GM18870 (cell line): ENCODE measurements around the gene RGL3.
"Not testable (repeated sequence)": the region's sequence is repeated elsewhere in the genome, so short reads cannot be mapped to it uniquely, and the experiment has no call there.

Source experiments
- ATAC-seq: cut with Tn5 transposase; IDR thresholded peaks from one replicate; pipeline ENCODE4 v1.9.1; 2021; ENCODE audit warnings: moderate library complexity; ENCODE audit not compliant: unreplicated experiment

The RGL3 gene

DNA sequence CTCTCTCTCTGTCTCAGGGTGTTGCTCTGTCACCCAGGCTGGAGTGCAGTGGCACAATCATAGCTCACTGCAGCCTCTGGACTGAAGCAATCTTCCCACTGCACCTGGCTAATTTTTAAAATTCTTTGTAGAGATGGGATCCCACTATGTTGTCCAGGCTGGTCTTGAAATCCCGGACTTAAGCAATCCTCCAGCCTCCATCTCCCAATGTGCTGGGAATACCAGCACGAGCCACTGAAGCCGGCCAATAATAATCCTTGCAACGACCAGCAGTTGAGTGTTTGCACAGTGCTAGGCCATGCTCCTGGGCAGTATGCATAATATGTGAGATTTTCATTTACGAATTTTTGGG lies 34.4 kb downstream of the RGL3 start:
- no peak for ATAC-seq

DNA sequence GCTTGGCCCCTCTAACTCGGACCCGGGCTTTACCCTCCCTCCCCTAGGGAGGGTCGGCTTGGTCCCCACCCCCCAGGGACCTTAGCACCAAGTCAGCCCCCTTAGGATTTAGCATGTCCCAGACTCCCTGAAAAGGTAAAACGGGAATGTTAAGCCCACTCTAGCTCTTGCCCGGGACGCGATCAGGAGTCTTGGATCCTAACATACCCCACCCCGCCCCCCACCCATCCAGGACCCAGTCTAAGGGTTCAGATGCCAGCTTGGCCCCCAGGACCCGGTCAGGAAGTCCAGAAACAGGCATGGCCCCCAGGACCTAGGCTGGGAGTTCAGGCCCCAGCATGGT lies 35.4 kb downstream of the RGL3 start:
- ATAC-seq, result no peak

DNA sequence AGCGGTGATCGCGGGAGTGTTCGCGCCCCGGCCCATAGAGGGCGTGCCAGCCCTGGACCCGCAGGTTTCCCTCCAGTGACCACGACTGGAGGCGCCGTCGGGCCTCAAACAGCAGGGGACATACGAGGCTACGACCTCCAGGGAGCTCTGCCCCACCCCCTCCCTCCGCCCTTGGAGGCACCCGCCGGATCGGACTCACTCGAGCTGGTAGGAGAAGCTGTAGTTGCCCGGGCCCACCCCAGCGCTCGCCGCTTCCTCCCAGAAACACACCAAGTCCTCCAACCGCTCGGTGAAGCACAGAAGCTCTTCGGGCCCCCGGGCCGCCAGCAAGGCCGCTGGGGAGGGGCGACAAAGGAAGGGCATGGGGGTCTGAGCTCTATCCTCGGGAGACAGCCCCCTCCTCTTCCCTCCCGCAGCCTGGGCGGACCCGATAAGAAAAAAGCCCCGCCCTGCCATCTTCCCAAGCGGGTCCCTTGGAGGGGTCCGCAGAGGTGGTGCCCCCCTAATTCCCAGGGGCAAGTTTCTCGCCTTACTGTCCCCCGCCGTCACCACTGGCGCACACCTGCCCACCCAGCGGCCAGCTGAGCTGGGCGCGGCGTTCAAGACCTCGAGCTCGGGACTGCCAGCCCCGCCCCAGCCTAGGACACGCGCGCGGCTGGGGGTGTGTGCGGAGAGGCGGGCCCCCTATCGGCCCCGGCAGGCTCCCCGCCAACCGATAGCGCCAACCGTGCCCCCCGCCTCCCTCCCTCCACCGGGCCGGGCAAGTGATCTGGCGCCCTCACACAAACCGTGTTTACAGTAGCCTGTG lies 36.0 kb downstream of the RGL3 start:
- ATAC-seq, result no peak

DNA sequence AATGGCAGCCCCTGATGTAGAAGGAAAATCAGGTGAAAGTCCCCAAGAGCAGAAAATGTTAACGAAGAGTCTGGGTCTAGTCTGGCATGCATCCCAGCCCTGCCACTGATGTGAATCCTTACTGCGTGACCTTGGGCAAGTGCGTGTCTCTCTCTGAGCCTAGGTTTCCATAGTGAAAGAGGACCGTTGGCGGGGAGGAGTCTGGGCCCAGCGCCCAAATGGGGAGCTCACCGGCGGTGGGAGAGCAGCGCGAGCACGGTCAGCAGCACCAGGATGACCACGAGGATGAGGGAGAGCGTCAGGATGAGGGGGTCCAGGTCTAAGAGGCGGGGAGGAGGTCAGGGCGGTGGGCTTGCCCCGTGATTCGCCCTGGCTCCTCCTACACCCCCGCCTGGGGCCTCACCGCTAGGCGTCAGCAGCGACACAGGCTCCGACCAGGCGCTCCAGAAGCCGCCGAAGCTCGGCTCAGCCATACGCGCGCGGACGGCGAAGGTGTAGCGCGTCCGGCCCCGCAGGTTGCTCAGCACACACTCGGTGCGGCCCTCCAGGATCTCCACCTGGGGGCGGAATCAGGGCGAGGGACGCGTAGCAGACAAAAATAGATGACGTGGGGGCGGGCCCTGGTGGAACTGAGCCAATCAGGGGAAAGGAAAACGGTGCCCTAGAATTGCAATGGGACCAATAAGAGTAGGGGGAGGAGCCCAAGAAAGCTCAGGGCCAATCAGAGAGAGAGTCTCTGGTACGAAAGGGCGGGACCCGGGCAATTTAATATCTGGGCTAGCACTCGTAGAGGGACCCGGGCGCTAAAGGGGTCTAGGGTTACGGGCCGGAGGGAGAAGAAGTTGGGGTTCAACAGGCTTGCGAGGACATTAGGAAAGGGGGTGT lies 38.2 kb downstream of the RGL3 start:
- ATAC-seq, result peak; percentile 78

DNA sequence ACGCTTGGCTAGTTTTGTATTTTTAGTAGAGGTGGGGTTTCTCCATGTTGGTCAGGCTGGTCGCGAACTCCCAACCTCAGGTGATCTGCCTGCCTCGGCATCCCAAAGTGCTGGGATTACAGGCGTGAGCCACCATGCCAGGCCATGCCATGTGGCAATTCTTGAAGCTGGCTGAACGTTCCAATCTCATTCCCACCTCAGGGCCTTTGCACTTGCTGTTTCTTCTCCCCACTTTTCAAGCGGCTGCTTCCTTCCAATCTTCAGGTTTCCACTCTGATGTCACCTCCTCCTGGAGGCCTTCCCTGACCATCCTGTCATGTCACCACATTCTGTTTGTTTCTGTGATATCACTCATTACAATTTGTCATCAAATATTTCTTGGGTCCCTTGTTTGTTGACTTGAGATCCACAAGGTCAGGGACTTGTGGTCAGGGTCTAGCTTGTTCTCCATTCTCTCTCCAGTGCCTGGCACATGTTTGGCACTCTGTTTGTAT lies 39.2 kb downstream of the RGL3 start:
- no peak for ATAC-seq

DNA sequence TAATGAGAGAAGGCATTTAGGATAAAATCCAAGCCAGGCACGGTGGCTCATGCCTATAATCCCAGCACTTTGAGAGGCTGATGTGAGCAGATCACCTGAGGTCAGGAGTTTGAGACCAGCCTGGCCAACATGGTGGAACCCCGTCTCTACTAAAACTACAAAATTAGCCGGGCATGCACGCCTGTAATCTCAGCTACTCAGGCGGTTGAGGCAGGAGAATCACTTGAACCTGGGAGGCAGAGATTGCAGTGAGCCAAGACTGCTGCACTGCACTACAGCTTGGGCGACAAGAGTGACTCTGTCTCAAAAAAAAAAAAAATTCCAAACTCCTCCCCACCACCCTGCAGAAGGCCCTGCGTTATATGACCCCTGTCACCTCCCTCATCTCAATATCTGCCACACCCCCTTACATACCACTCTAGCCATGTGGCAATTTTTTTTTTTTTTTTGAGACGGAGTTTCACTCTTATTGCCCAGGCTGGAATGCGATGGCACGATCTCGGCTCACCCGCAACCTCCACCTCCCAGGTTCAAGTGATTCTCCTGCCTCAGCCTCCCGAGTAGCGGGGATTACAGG lies 39.8 kb downstream of the RGL3 start:
- not testable (repeated sequence) for ATAC-seq

DNA sequence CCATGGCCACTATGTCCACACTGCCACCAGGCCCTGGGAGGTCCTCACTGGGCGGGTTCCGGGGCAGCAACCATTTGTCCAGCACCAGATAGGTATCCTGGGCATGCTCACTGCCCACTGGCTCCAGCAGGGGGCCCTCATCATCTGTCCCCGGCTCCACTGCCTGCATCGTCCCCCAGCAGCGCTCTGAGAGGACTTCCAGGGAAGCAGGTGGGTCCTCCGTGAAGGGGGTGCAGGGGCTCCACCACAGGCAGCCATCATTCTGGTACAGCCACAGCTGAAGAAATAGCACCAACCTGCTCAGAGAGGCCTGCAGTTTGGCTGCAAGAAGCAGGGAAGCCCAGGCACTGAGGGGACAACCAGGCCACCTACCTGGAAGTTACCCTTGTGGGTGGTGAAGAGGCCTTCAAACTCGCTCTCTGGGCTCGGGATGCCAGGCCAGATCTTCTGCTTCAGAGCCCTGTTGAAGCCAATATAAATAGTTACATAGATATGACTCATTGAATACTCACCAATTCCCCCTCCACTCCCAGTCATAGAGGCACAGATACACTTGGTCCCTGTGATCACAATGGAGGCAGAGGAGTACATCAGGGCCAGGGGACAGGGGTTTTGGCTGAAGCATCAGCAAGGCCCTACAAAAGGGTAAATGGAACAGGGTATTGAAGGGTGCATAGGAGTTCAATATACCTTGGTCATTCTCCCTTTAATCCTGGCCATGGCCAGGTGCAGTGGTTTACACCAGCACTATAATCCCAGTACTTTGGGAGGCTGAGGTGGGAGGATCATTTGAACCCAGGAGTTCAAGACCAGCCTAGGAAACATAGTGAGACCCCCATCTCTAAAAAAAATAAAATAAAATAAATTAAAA lies 40.6 kb downstream of the RGL3 start:
- ATAC-seq, result no peak

DNA sequence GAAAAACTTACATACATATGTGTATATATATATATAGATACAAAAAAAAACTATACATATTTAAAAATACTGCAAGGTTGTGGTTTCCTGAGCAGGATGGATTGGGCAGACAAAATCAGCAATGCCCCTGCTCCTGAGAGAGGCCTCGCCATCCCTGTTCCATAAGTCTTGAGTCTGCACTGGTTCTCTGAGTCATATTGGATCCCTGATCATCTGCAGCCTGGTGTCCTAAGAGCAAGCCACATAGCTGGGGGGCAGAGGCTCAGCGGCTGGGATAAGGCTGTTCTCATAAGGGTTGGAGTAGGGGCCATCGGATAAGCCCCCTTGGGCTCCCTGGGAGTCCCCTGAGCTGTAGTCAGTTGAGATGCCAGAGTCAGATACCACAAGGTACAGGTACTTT lies 41.4 kb downstream of the RGL3 start:
- ATAC-seq, result no peak

DNA sequence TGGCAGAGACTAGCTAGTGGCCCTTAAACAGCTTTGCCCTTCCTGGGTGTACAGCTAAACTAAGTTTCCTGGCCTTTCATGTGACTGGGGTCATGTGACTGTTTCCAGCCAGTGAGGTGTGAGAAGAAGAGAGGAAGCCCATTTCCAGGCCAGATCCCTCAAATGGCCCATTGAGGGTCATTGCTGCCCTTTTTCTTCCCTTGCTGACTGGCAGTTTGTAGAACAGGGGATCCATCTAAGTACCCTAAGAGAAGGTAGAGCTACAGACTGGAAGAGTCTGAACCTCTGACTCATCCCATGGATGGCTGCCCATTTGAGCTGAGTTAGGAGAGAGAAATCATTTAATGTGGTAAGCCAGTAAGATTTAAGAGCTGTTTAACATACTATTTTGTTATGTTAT lies 41.9 kb downstream of the RGL3 start:
- no peak for ATAC-seq

DNA sequence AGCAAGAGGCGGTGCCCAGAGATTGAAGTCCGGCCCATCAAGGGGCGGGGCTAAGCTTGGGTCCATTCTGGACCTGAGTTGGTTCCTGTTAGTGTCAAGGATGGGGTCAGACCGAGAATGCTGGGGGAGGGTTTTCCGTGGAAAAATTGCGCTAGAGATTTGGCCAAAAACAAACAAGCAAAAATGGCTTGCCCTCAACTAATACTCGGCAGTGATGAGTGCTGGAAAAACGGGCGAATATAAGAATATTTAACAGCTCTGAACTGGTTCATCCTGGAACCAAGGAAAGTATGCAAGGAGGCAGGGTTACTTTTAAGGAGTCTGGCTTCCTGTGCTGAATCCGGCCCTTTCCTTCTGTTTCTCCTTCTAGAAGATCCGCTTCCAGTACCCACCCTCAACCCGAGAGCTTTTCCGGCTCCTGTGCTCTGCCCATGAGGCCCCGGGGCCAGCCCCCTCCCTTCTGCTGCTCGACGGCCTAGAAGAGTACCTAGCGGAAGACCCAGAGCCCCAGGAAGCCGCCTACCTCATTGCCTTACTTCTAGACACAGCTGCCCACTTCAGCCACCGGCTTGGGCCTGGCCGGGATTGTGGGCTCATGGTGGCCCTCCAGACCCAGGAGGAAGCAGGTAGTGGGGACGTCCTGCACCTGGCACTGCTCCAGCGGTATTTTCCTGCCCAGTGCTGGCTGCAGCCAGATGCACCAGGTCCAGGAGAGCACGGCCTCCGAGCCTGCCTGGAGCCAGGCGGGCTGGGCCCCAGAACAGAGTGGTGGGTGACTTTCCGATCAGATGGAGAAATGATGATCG lies 43.8 kb downstream of the RGL3 start:
- ATAC-seq, result no peak

DNA sequence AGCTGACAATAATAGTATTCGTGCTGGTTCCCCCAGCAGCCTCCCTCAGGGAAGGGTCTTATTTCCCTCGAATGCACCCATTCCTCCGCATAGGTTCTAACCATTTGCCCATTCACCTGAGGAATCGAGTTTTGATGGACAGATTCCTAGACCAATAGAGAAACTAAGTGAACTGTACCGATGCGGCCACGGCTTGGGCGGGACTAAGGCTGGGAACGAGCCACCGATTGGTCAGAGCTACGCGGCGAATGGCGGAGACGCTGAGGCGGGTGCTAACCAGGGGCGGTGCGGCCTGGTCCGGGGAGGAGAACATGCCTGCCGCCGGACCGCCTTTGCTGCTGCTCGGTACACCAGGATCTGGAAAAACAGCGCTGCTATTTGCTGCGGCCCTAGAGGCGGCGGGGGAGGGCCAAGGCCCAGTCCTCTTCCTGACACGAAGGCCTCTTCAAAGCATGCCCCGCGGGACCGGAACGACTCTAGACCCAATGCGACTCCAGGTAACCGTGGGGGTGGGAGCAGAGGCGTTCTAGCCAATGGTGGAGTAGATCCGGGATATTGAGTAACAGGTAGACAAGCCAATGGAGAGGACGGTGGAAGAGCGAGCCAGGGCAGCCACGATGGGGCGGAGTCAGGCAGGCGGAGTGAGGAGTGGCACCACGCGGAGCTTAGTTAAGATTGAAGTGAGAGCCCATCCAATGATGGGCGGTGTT lies 44.5 kb downstream of the RGL3 start, which contains the start of gene SWSAP1:
SWSAP1 (plus strand) TSS at position 234 of the 710 bp plus-strand sequence; CDS start at position 249, 15 bp downstream.
- ATAC-seq, result peak; percentile 85

DNA sequence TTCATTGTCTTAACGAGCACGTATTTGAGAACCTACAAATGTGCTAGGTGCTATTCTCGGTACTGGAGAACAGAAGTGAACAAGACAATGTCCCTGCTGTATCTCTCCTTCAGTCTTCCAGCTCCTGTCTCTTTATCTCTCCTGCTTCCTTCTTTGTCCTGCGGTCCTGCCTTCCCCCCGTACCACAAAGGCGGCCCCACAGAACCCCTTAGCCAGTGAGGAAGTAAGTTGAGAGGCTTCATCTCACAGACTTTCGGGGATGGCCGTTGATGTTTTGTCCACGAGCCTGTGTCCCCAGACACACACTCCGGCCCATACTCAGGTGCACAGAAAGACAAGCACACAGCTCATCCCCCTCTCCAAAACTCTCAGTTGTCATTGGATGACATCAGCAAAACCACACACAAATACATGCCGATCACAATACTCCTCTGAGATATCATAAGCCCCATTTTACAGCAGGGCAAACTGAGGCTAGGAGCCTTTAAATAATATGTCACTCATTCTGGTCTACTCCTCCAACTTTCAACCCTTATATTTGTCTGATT lies 45.2 kb downstream of the RGL3 start:
- ATAC-seq, result no peak

DNA sequence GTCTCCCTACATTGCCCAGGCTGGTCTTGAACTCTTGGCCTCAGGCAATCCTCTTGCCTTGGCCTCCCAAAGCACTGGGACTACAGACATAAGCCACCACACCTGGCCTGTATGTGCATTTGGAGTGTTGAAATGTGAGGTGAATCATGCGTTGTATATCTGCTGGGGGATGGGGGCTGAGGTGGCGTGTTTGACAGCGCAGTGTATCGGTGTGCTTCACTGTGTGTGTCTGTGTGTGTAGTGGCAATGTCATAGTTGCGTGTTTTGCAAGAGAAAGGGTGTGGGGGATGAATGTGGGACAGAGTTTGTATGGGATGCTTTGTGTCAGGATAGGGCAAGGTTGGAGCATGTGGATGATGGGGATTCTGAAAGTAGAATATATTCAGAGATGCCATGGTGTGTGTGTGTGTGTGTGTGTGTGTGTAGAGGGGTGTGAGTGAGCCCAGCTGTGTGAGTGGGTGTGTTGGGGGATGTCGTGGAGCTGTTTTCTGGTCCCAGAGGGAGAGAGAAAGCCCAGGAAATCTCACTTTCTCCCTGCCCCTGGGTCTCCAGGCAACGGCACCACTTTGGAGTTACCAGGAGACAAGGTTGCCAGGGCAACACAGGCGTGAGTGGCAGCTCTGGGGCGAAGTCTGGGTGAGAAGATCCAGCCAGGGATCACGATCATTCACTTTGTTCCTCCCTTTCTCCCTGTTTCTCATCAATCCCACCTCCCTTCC lies 45.8 kb downstream of the RGL3 start:
- ATAC-seq, result no peak

DNA sequence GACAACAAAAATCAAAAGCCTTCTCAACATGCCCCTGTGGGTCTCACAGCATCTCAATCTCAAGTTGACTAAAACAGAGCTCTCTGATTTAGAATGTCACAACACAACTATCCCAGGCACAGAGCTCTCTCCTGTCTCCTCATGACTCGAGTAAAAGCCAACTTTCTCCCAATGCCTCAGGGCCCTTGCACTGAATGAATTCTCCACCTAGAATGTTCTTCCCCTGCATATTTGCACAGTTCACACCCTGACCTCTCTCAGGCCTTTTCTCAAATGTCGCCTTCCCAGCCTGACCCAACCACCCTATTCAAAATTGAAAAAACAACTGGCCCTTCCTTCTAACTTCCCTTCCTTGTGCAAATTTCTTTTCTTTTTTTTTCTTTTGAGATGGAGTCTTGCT lies 48.4 kb downstream of the RGL3 start:
- no peak for ATAC-seq

DNA sequence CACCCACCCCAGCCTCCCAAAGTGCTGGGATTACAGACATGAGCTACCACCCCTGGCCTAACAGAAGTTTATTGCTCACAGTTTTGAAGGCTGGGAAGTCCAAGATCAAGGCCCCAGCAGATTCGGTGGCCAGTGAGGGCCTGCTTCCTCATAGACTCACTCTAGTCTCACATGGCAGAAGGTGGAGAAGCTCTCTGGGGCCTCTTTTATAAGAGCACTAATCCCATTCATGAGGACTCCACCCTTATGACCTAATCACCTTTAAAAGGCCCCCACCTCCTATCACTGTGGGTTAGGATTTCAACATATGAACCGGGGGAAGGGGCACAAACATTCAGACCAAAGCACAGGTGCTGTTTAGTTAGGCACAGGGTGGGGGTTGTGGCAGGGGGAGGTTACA lies 51.6 kb downstream of the RGL3 start:
- ATAC-seq, result no peak

DNA sequence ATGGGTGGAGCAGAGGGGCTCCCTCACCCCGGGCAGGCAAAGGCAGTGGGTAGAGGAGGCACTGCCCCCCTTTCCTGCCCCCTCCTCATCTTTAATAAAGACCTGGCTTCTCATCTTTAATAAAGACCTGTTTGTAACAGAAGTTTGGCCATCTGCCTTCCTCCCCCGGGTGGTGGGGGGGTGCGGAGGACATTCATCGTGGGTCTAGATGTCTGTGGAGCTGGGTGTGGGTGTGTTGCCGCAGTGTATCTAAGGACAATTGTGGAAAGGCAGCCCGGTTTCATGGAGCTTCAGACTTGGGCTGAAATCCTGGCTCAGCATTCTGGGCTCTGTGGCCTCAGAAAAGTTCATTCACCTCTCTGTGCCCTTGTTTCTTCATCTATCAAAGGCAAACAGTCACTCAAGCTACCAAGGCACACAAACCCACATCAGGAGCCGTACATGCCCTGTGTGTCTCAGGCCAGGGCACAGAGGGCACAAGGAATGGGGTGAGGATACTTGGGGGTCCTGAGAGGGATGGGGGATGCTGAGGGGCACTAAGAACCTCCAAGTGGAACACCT lies 53.5 kb downstream of the RGL3 start:
- no peak for ATAC-seq

DNA sequence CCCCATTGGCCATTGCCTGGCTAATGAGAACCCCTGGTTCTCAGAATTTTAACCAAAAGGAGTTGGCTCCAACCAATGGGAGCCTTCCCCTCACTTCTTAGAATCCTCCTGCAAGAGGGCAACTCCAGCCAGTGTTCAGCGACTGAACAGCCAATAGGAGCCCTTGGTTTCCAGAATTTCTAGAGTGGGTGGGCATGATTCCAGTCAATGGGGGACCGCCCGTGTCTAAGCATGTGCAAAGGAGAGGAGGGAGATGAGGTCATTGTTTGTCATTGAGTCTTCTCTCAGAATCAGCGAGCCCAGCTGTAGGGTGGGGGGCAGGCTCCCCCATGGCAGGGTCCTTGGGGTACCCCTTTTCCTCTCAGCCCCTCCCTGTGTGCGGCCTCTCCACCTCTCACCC lies 54.2 kb downstream of the RGL3 start:
- ATAC-seq, result no peak

DNA sequence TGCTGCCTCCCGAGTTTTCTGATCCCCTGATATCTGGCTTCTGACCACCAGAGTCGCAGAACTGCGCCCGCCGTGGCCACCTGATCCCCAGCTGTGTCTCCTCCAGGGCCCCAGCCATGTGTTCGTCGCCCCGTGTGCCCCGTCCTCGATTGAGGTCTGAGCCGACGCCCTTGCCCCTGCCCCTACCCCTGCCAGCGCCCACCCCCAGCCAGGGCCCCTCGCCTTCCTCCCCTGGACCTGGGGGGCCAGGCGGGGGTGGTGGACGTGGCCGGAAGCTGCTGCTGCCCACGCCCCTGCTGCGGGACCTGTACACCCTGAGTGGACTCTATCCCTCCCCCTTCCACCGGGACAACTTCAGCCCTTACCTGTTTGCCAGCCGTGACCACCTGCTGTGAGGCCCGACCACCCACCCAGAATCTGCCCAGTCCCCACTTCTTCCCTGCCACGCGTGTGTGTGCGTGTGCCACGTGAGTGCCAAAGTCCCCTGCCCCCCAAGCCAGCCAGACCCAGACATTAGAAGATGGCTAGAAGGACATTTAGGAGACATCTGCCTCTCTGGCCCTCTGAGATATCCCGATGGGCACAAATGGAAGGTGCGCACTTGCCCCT lies 54.7 kb downstream of the RGL3 start:
- ATAC-seq, result no peak
